HG03469 (cell line): ENCODE measurements around the gene KIAA1958.

Experiments
- ATAC-seq: cut with Tn5 transposase; IDR thresholded peaks from one replicate; pipeline ENCODE4 v1.9.1; 2021; ENCODE audit warnings: mild to moderate bottlenecking, moderate library complexity, moderate number of reproducible peaks; ENCODE audit not compliant: unreplicated experiment

KIAA1958 gene

GRCh38 chr9:112553256-112553826 is 66.7 kb downstream of the KIAA1958 start:
- no peak for ATAC-seq

GRCh38 chr9:112554516-112554915 is 67.9 kb downstream of the KIAA1958 start:
- no peak for ATAC-seq

- no peak for ATAC-seq
These were observed 68.5 kb downstream of the KIAA1958 start for GRCh38 chr9:112555101-112555643.

- no peak for ATAC-seq
These were observed 69.3 kb downstream of the KIAA1958 start for GRCh38 chr9:112555844-112556482.

- ATAC-seq: no peak
These were observed 70.1 kb downstream of the KIAA1958 start for GRCh38 chr9:112556497-112557442.

- no peak for ATAC-seq
These were observed 71.8 kb downstream of the KIAA1958 start for GRCh38 chr9:112558476-112558875.

- ATAC-seq: no peak
These were observed 72.4 kb downstream of the KIAA1958 start for GRCh38 chr9:112558978-112559377.

GRCh38 chr9:112559629-112560413 is 73.2 kb downstream of the KIAA1958 start:
- no peak for ATAC-seq

GRCh38 chr9:112562235-112562958 is 75.8 kb downstream of the KIAA1958 start:
- no peak for ATAC-seq

- ATAC-seq: no peak
These were observed 82.6 kb downstream of the KIAA1958 start for GRCh38 chr9:112569186-112569585.

- ATAC-seq: no peak
These were observed 84.1 kb downstream of the KIAA1958 start for GRCh38 chr9:112570671-112571167.

GRCh38 chr9:112571624-112572355 is 85.2 kb downstream of the KIAA1958 start:
- no peak for ATAC-seq

GRCh38 chr9:112572416-112572815 is 85.8 kb downstream of the KIAA1958 start:
- no peak for ATAC-seq

- no peak for ATAC-seq
These were observed 87.4 kb downstream of the KIAA1958 start for GRCh38 chr9:112574008-112574407.

GRCh38 chr9:112575107-112575506 is 88.5 kb downstream of the KIAA1958 start:
- ATAC-seq: no peak

- ATAC-seq: no peak
These were observed 95.0 kb downstream of the KIAA1958 start for GRCh38 chr9:112581469-112582176.

GRCh38 chr9:112582371-112583262 is 96.0 kb downstream of the KIAA1958 start:
- ATAC-seq: no peak
